SU-DHL-6 (cell line): ENCODE data around the gene DNAI2.

Experiments
- H2AFZ ChIP-seq: fragments of 200-600 bp; sonication (generic); 2 replicates; pipeline ENCODE4 v1.6.1; 2014; ENCODE audit warnings: low read depth, mild to moderate bottlenecking, moderate library complexity, mixed read lengths, antibody characterized with exemption, low read length; ENCODE audit not compliant: severe bottlenecking
- H3F3A ChIP-seq: fragments of 200-600 bp; shearing (Covaris generic); 2 replicates; pipeline ENCODE4 v1.6.0; 2016; ENCODE audit warnings: antibody characterized with exemption, mild to moderate bottlenecking; ENCODE audit not compliant: insufficient read depth
- H3K27ac ChIP-seq: fragments of 200-600 bp; sonication (generic); 2 replicates; pipeline ENCODE4 v1.5.1; 2016; ENCODE audit warnings: low read depth, mild to moderate bottlenecking, low read length, moderate library complexity, mixed read lengths
- H3K27me3 ChIP-seq: fragments of 200-600 bp; sonication (generic), shearing (Covaris generic); 2 replicates; pipeline ENCODE4 v1.6.0; 2014; ENCODE audit warnings: mild to moderate bottlenecking, low read length
- H3K36me3 ChIP-seq: fragments of 200-600 bp; sonication (generic); 2 replicates; pipeline ENCODE4 v1.6.1; 2014; ENCODE audit warnings: mild to moderate bottlenecking, low read length, mixed read lengths
- H3K4me2 ChIP-seq: fragments of 300-600, 200-600 bp; shearing (Covaris generic), sonication (generic); 2 replicates; pipeline ENCODE4 v1.6.0; 2014; ENCODE audit warnings: low read length, low read depth, mild to moderate bottlenecking; ENCODE audit not compliant: poor library complexity, severe bottlenecking
- H3K4me3 ChIP-seq: fragments of 200-600 bp; sonication (generic); 2 replicates; pipeline ENCODE4 v1.5.1; 2014; ENCODE audit warnings: antibody characterized with exemption, low read length, mild to moderate bottlenecking, mixed read lengths; ENCODE audit not compliant: insufficient read depth, poor library complexity, severe bottlenecking
- H3K79me2 ChIP-seq: fragments of 200-600 bp; sonication (generic); 2 replicates; pipeline ENCODE4 v1.6.1; 2014; ENCODE audit warnings: mild to moderate bottlenecking, low read length, moderate library complexity; ENCODE audit not compliant: insufficient read depth
- H3K9ac ChIP-seq: fragments of 200-600 bp; sonication (generic); 2 replicates; pipeline ENCODE4 v1.7.0; 2014; ENCODE audit warnings: mild to moderate bottlenecking, low read length
- H3K9me2 ChIP-seq: fragments of 200-600 bp; sonication (generic); replicated peaks from 2 replicates; pipeline ENCODE4 v1.6.1; 2014; ENCODE audit warnings: low read length; ENCODE audit not compliant: insufficient read depth
- H3K9me3 ChIP-seq: fragments of 200-600 bp; sonication (generic); 2 replicates; pipeline ENCODE4 v1.6.1; 2014; ENCODE audit warnings: low read length, mixed read lengths; ENCODE audit not compliant: insufficient read depth
- H4K20me1 ChIP-seq: fragments of 200-600 bp; sonication (generic); 2 replicates; pipeline ENCODE4 v1.6.1; 2014; ENCODE audit warnings: low read depth, mild to moderate bottlenecking, antibody characterized with exemption, low read length, moderate library complexity, mixed read lengths
- CTCF ChIP-seq: fragments of 200-600 bp; sonication (generic); IDR thresholded peaks from one replicate; pipeline ENCODE4 v1.5.1; 2017; ENCODE audit warnings: antibody characterized with exemption, mild to moderate bottlenecking, low read length, moderate library complexity; ENCODE audit not compliant: insufficient read depth, poor library complexity, severe bottlenecking
- EZH2phosphoT487 ChIP-seq: fragments of 200-600 bp; sonication (generic), shearing (Covaris generic); conservative IDR thresholded peaks from 2 replicates; pipeline ENCODE4 v1.6.1; 2018; ENCODE audit warnings: mild to moderate bottlenecking, antibody characterized with exemption, low read length, moderate library complexity, mixed read lengths

Gene DNAI2

GRCh38 chr17:74231928-74232907 is 41.8 kb upstream of the DNAI2 start:
- Histone ChIP-seq H2AFZ (no peak overlapping the region), H3K9me2 (no peaks in the 10 kb centered on the region), H3K9ac (no peak overlapping the region), H3K27me3 (no peaks in the 10 kb centered on the region), H3K36me3 (no peaks in the 10 kb centered on the region), H3K79me2 (no peaks in the 10 kb centered on the region), H3F3A (no peaks in the 10 kb centered on the region), H4K20me1 (no peaks in the 10 kb centered on the region), H3K4me2 (no peak overlapping the region), H3K27ac (no peak overlapping the region), H3K9me3 (no peaks in the 10 kb centered on the region), H3K4me3 (no peak overlapping the region)
- TF ChIP-seq CTCF (no peak), EZH2phosphoT487 (no peak)

GRCh38 chr17:74233937-74234336 is 40.1 kb upstream of the DNAI2 start:
- no peaks in the 10 kb centered on the region for H3K27me3 ChIP-seq
- no peaks in the 10 kb centered on the region for H3K9me3 ChIP-seq
- no peak overlapping the region for H3K4me3 ChIP-seq
- H3K27ac ChIP-seq = no peak overlapping the region
- H3K79me2 ChIP-seq = no peaks in the 10 kb centered on the region
- no peaks in the 10 kb centered on the region for H3F3A ChIP-seq
- H3K9me2 ChIP-seq = no peaks in the 10 kb centered on the region
- no peak for TF ChIP-seq CTCF
- H3K9ac ChIP-seq = no peak overlapping the region
- no peaks in the 10 kb centered on the region for H4K20me1 ChIP-seq
- no peak overlapping the region for H2AFZ ChIP-seq
- no peaks in the 10 kb centered on the region for H3K36me3 ChIP-seq
- H3K4me2 ChIP-seq = no peak overlapping the region

- no peaks in the 10 kb centered on the region for H3K9me3 ChIP-seq
- no peaks in the 10 kb centered on the region for H3K36me3 ChIP-seq
- H3K9ac ChIP-seq = no peak overlapping the region
- no peak overlapping the region for H3K4me3 ChIP-seq
- H3K27me3 ChIP-seq = no peaks in the 10 kb centered on the region
- H2AFZ ChIP-seq = no peak overlapping the region
- H3F3A ChIP-seq = no peaks in the 10 kb centered on the region
- no peak overlapping the region for H3K4me2 ChIP-seq
- no peaks in the 10 kb centered on the region for H3K79me2 ChIP-seq
- H3K27ac ChIP-seq = no peak overlapping the region
- no peak for TF ChIP-seq CTCF
- no peak for TF ChIP-seq EZH2phosphoT487
- H4K20me1 ChIP-seq = no peaks in the 10 kb centered on the region
- H3K9me2 ChIP-seq = no peaks in the 10 kb centered on the region
Observed at GRCh38 chr17:74234486-74234885, 39.5 kb upstream of the DNAI2 start.
